ENCODE measurements around the gene THEM5.

DNA sequence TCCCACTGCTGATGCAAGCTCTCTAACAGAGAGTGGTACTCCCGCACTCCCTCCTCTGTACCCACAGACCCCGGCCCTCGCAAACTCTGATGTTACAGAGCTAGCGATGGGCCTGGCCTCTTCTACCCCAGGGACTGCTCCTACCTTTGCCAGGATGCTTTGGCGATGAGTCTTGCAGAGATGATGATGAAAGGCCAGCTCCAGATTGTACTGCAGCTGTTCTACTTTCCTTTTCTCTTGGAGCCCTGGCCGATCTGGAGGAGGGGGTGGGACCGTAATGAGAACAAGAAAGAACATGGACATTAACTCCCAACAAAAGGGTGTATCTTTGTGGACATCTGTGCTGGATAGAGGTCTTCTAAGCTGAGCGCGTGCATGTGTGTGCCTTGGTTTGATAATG is 42.3 kb downstream of the THEM5 start:
- TF ChIP-seq, protein P1, sequence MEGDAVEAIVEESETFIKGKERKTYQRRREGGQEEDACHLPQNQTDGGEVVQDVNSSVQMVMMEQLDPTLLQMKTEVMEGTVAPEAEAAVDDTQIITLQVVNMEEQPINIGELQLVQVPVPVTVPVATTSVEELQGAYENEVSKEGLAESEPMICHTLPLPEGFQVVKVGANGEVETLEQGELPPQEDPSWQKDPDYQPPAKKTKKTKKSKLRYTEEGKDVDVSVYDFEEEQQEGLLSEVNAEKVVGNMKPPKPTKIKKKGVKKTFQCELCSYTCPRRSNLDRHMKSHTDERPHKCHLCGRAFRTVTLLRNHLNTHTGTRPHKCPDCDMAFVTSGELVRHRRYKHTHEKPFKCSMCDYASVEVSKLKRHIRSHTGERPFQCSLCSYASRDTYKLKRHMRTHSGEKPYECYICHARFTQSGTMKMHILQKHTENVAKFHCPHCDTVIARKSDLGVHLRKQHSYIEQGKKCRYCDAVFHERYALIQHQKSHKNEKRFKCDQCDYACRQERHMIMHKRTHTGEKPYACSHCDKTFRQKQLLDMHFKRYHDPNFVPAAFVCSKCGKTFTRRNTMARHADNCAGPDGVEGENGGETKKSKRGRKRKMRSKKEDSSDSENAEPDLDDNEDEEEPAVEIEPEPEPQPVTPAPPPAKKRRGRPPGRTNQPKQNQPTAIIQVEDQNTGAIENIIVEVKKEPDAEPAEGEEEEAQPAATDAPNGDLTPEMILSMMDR (IDR thresholded peaks at IDR 0.05; ENCODE audit: borderline replicate concordance, extremely low read depth, low read length, poor library complexity, severe bottlenecking) = no peak
- TF ChIP-seq EZH2 (IDR thresholded peaks at IDR 0.05; ENCODE audit: borderline replicate concordance, low read depth, low read length, severe bottlenecking) = no peak
